ENCODE measurements around the gene TTYH1. TPM values are rescaled to one million over a fixed set of nuclear protein-coding genes. Genes with fewer than 3 reads are reported as not detected.

TTYH1 gene
- total and polyA plus RNA-seq, 2 donors (not counting 3 experiments of a cell fraction or from before 2014, with no cell fraction given) = not detected

DNA sequence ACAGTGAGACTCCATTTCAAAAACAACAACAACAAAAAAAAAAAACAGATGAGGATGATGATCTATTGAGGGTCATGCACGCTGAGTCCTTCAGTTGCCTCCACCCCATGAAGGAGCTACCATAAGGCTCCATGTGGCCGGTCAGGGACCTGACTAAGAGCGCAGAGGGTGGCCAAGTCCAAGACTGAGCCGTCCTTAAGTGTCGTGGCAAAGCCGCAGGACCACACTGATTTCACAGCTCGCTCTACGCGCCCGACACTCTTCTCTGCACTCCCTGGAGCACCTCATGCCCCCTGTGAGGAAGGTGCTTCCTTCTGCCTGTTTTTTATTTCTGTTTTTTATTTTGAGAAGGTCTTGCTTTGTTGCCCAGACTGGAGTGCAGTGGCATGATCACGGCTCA lies 12.3 kb downstream of the TTYH1 start:
- TF ChIP-seq POLR2A (IDR thresholded peaks at IDR 0.05; ENCODE audit: low read depth, low read length) = no peak
- no peak for TF ChIP-seq GATA2 (IDR thresholded peaks at IDR 0.05; ENCODE audit: insufficient read depth, insufficient read length, low read depth, low read length)
- TF ChIP-seq, protein P1, sequence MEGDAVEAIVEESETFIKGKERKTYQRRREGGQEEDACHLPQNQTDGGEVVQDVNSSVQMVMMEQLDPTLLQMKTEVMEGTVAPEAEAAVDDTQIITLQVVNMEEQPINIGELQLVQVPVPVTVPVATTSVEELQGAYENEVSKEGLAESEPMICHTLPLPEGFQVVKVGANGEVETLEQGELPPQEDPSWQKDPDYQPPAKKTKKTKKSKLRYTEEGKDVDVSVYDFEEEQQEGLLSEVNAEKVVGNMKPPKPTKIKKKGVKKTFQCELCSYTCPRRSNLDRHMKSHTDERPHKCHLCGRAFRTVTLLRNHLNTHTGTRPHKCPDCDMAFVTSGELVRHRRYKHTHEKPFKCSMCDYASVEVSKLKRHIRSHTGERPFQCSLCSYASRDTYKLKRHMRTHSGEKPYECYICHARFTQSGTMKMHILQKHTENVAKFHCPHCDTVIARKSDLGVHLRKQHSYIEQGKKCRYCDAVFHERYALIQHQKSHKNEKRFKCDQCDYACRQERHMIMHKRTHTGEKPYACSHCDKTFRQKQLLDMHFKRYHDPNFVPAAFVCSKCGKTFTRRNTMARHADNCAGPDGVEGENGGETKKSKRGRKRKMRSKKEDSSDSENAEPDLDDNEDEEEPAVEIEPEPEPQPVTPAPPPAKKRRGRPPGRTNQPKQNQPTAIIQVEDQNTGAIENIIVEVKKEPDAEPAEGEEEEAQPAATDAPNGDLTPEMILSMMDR (IDR thresholded peaks at IDR 0.05; ENCODE audit: extremely low read depth in 1 of 2, insufficient read depth in 1 of 2, low read depth in 1 of 2, low read length in 2 of 2) = no peak
- TF ChIP-seq FOS (IDR thresholded peaks at IDR 0.05; ENCODE audit: borderline replicate concordance, insufficient read depth, low read length) = no peak
- TF ChIP-seq EZH2 (IDR thresholded peaks at IDR 0.05; ENCODE audit: borderline replicate concordance, low read depth, low read length, severe bottlenecking) = no peak
- no peak for TF ChIP-seq JUN (IDR thresholded peaks at IDR 0.05; ENCODE audit: borderline replicate concordance, insufficient read depth, insufficient read length, low read depth)
- TF ChIP-seq, protein P2, sequence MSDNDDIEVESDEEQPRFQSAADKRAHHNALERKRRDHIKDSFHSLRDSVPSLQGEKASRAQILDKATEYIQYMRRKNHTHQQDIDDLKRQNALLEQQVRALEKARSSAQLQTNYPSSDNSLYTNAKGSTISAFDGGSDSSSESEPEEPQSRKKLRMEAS (IDR thresholded peaks at IDR 0.05; ENCODE audit: insufficient read depth, insufficient read length) = no peak
- no peak for TF ChIP-seq MYC (IDR thresholded peaks at IDR 0.05; ENCODE audit: low read depth, low read length)
- no peak for TF ChIP-seq POLR2AphosphoS5 (IDR thresholded peaks at IDR 0.05; ENCODE audit: insufficient read depth, low read depth, low read length)

More for the DNA sequence above, 12.3 kb downstream of the TTYH1 start:
- no TSS peak for BruUV-seq (replicated peaks)
- no peaks in the 10 kb centered on the region for H3K79me2 ChIP-seq (ENCODE audit: control insufficient read depth, insufficient read depth, low read length)
- CTCF ChIA-PET = interaction anchor here (4.1 kb wide), 1 partner anchor 11 kb away, joined by 21 read pairs; no protein-coding TSS in a partner anchor
- no peaks in the 10 kb centered on the region for H3K9me3 ChIP-seq (replicated peaks; ENCODE audit: control insufficient read depth, insufficient read depth, low read length)
- no peak overlapping the region for H3K27ac ChIP-seq (ENCODE audit: insufficient read depth, low read depth, low read length)
- H3K9me1 ChIP-seq (replicated peaks; ENCODE audit: control insufficient read depth, extremely low read depth, insufficient read depth, low read length) = no peaks in the 10 kb centered on the region
- POLR2A ChIA-PET = no interaction called here
- H3K4me3 ChIP-seq (replicated peaks in 1 of 3; ENCODE audit: insufficient read depth in 1 of 3, low read depth in 1 of 3, low read length in 3 of 3) = no peak overlapping the region
- DNase-seq (ENCODE audit: low read depth, low spot score) (no peak), FAIRE-seq (no peak)
- H3K9ac ChIP-seq (replicated peaks; ENCODE audit: extremely low read depth, insufficient read depth, low read length) = no peak overlapping the region
- no peak overlapping the region for H3K4me2 ChIP-seq (ENCODE audit: insufficient read depth, low read length)
- peaks cover 0 to 2% of the 10 kb centered on the region in 2 experiments for H3K27me3 ChIP-seq (ENCODE audit: control insufficient read depth in 2 of 2, insufficient read depth in 2 of 2, low read length in 2 of 2)
- no peaks in the 10 kb centered on the region for H4K20me1 ChIP-seq (replicated peaks; ENCODE audit: control insufficient read depth, extremely low read depth, insufficient read depth, low read length)
- no peak overlapping the region for H2AFZ ChIP-seq (ENCODE audit: low read depth, low read length)
- intact Hi-C loops (cut with micrococcal nuclease) (no loop called here), dilution Hi-C loops (cut with MboI; ENCODE audit: extremely low pct_ligation_motif_present, low sequenced_read_pairs) (no loop called here)
- H3K4me1 ChIP-seq (ENCODE audit: control insufficient read depth, extremely low read depth, insufficient read depth, low read length) = no peaks in the 10 kb centered on the region
- H3K36me3 ChIP-seq (ENCODE audit: control insufficient read depth in 2 of 2, extremely low read depth in 1 of 2, insufficient read depth in 2 of 2, low read length in 2 of 2) = no peaks in the 10 kb centered on the region
